ENCODE measurements around the gene TRPV3. TPM values are rescaled to one million over a fixed set of nuclear protein-coding genes. Genes with fewer than 3 reads are reported as not detected.
"Not testable (repeated sequence)": the region's sequence is repeated elsewhere in the genome, so short reads cannot be mapped to it uniquely, and the experiment has no call there.

The TRPV3 gene
- 0.25 and 0.61 TPM in 2 replicates for total RNA-seq (2014; rRNA removed; shearing (Covaris generic))

DNA sequence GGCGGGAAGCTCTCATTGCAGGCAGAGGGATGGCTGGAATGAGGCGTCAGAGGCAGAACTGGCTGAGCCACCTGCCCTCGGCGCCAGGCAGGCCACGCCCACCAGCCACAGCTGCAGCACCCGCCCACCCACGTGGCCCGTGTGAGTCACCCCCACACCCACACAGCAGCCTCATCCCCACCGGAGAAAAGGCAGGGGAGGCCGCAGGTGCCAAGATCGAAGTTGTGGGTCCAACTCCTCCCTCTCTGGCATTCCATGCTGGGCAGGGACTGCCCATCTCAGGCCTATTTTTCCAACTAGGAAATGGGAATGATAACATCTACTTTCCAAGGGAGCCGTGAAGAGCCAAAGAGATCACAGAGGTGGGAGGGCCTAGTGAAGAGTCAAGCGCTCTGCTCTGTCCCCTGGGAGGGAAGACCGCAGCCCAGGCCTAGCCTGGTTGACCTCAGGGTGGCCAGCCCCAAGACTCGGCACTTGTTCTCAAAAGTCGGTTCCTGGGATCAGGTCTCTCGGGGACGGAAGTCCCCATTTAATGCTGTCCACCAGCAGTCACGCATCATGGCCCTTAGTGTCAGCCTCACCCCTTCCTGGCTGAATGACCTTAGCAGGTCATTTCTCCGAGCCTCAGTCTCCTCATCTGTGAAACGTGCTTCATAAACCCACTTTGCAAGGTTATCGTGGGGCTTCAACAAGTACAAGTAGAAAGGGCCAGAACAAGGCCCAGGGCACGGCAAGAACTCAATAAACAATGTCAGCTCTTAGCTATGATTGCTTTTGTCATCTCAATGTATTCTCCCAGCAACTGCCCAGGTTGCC, at the start of gene TRPV3:
Gene TRPV3 (minus strand): TSS at position 45 of the 816 bp plus-strand sequence. CDS start 2,962 bp downstream, outside the sequence.
- in situ Hi-C loops (cut with HindIII; ENCODE audit: low sequenced_read_pairs) = no loop called here
- no peak for DNase-seq (ENCODE audit: low spot score)

DNA sequence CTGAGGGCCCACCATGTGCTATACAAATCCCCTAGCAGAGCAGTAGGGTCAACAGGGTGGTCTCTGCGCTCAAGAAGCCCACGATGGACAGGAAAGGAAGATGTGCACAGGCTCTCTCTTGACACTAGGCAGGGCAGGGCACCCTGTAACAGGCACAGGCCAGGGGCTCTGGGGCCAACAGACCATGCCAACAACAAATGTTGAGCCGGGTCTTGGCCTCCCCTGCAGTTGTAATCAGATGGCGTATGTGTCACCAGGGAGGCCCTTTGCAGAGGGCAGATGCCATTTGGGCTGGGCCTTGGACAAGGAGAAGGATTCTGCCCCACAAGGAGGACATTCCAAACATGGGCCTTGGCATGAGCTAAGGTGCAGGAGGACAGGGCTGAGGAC, 46.3 kb upstream of the TRPV3 start:
- no peak for DNase-seq (ENCODE audit: low spot score)
- in situ Hi-C loops (cut with HindIII; ENCODE audit: low sequenced_read_pairs) = no loop called here

DNA sequence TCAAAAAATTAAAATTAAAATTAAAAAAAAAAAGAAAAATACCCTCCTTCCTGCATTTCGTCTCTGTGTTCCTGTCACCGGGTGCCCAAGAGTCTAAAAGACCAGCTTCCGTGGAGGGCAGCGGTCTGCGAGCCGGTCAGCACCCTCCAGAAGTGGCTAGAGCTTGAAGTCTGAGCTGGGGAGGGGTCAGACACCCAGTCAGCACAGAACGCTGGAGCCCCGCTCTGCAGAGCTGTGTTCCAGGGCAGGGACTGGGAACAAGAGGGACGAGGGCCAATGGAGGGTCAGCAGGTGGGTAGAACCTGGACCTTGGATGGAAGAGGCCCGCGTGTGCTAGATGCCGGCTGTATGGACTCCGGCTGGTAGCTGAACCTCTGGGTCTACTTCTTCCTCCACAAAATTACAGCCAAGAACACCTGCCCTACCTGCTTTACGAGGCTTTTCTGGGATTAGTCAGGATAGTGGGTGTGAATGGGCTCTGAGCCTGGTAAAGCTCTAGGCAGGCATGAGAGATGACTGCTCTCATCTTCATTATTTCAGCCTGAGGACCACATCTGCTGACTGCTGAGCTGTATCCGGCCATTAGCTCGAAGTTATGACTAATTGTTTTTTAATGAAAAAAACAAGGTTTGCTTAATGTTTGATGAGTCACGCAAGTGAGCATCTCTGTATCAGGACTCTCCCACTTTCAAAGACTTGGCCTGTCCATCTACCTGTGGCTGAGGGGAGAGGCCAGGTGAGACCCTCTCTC, 45.7 kb upstream of the TRPV3 start:
- in situ Hi-C loops (cut with HindIII; ENCODE audit: low sequenced_read_pairs) = no loop called here
- DNase-seq (ENCODE audit: low spot score) = no peak

DNA sequence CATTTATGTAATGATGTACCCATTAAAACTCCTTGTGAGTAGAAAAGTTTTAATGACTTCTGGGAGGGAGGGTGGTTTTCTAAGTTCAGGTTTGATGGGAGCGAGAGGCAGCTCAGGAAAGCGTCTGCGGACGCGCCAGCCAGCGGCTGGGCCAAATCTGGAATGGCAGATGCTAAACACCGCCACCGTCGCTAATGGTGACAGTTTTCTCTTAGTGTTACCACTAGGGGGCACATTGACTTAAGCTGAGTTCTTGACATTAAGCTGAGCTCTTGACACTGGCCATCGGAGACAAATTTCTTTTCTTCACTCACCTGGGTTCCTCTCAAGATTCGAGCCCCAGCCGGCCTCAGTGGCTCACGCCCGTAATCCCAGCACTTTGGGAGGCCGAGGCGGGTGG, 44.9 kb upstream of the TRPV3 start:
- in situ Hi-C loops (cut with HindIII; ENCODE audit: low sequenced_read_pairs) = no loop called here
- DNase-seq (ENCODE audit: low spot score) = peak; percentile 8

DNA sequence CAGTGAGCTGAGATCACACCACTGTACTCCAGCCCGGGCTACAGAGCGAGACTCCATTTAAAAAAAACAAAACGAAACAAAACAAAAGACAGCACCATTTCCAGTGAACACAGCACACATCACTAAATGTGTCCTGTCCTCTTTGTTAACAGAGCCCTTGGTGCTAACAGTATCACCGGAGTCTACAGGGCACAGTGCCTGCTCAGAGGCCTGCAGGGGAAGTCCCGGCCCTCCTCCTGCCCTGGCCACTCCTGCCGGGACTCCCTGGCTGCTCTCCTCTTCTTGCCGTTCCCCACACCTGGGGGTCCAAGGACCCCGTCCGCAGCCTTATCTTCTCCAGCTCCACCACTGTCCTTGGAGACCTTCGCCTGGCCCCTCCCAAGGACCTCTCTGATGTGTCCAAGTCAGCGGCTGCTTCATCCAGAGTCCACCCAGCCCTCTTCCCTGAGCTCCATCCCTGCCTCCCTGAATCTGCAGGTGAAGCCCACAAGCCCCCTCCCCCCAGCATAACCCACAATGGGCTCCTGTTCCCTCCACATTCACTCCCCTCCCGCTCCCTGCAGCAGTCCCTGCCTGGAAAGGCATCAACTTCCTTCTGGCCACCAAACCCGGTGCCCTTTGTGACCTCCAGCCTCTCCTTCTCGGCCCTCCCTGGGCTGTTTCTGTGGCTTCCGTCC, 43.1 kb upstream of the TRPV3 start:
- in situ Hi-C loops (cut with HindIII; ENCODE audit: low sequenced_read_pairs) = no loop called here

DNA sequence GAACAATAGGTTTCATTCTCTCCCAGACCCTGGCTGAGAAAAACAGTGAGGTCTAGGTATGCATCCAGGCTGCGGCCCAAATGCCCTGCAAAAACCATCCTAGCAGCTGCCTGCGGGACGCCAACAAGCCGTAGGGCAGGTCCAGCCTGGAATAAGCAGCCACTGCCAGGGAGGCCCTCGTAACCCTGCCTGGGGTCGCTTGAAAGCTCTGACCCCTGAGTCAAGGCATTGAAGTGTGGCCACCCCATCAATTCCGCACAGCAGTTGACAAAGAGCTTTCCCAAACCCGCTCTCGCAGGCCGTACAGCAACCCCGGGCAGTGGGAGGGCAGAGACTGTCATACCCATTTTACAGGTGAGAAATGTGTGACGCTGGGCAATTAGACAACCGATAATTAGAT, 40.5 kb upstream of the TRPV3 start:
- no peak for DNase-seq (ENCODE audit: low spot score)
- in situ Hi-C loops (cut with HindIII; ENCODE audit: low sequenced_read_pairs) = no loop called here

More for the DNA sequence above, 43.1 kb upstream of the TRPV3 start:
- no peak for DNase-seq (ENCODE audit: low spot score)

DNA sequence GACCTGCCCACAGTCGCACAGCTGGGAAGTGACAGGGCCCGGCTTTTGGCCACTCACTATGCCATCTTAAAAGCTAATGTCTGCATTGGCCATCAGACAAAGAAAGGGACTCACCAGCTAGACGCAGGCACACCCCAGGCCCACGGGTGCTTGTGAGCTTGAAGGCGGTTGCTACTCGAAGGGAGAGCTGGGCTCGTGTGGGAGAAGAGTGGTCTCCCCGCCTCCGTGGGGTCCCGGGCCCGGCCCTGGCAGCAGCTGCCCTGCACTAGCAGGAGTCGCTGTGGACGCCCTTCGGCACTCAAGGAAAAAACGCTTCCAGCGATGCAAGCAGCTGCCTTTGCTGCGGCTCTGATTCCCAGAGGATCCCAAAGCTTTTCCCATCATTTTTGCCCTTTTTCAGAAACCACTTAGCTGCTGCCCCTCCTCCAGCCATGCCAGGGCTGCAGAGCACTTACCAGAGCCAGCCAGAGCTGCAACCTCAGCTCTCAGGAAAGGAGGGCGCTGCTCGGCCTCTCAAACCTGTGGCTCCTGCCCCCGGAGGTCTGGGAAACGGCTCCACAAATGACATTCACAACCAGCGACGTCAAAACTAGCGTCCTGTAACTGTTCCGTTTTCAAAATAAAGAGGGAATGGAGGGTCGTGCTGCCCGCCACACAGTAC, 39.3 kb upstream of the TRPV3 start:
- DNase-seq (ENCODE audit: low spot score) = no peak
- in situ Hi-C loops (cut with HindIII; ENCODE audit: low sequenced_read_pairs) = no loop called here

DNA sequence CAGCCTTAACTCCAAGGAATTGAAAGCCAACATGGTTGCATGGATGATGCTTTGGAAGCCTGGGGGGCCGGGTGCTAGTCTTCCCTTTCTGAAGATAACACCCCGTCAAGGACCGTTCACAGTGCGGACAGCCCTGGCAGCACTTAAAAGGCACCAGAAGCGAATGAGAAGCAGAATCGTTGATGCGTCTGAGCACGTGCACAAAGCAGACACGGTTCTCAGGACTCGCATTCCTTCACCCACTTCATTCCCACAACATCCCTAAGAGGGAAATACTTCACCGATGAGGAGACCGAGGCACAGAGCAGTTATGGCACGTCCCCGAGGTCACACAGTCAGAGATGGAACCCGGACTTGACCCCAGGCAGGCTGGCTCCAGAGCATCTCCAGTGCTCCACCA, 37.4 kb upstream of the TRPV3 start:
- in situ Hi-C loops (cut with HindIII; ENCODE audit: low sequenced_read_pairs) = no loop called here
- DNase-seq (ENCODE audit: low spot score) = no peak

DNA sequence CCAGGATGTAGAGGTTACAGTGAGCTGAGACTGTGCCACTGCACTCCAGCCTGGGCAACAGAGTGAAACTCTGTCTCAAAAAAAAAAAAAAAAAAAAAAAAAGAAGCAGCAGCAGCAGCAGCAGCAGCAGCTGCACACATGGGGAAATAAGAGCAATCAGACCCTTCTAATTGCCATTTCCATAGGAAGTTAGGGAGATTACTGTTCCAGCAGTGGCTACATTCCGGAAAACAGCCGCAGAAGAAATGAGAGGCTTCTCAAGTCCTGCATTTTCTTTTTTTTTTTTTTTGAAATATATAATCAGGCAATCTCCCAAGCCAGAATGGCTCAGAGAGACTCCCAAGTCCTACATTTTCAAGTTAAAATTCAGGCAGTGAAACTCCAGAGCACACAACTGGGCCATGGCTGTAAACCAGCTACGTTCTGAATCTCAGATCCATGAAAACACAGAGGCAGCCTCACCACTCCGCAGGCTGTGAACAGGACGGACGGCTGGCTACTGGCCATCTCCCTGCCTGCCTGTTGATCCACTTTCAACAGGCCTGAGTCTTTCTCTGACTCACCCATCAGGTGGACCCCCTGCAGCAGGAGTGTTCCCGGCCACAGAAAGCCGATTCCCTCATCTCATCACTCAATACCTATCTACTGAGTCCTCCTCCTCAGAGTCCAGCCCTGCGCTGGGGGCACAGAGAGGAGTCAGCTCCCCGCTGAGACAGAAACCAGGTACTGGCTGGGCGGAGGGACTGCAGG, 36.6 kb upstream of the TRPV3 start:
- in situ Hi-C loops (cut with HindIII; ENCODE audit: low sequenced_read_pairs) = no loop called here
- DNase-seq (ENCODE audit: low spot score) = peak; percentile 66

DNA sequence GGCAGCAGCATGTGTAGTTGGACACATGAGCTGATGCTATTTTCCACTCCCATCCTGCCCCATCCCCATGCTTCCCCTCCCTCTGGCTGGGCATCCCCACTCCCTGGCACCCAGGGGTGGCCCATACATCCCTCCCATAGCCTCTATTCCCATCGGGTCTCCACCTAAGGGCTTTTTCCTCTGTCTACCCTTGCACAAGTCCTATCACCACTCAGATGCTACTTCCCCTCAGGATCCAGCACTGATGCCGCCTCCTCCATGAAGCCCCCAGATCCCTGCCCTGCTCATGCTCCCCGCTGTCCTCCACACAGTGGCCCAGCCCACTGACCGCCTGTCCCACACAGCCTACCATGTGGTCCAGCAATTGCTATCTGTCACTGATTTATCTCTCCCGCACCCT, 35.8 kb upstream of the TRPV3 start:
- in situ Hi-C loops (cut with HindIII; ENCODE audit: low sequenced_read_pairs) = no loop called here

DNA sequence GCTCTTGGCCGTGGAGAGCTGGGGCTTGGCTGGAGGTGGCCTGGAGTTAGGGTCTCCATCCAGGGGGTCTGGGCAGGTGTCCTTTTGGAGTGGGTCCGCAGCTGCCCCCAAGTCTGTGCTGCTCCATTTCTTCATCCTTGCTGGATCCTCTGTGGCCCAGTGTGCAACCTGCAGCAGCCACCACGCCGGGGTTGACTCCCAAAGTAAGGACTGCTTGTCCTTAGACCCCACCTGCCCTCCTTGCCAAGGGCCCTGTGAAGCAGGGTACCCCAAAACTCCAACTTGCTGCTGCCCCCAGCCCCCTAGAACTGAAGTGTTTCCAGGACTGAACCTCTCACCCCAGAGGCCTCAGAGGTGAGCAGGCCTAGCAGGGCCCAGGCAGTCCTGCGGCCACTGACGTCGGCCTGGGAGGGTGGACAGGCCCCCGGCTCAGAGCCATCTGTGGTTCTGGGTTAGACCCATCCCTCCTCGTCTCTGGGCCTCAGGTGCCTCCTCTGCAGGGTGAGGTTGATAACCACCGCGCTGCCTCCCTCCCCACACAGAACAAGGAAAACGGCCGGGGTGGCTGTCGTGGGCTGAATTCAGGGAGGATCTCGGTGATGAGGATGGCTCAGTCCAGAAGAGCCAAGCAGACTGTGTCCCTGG, 34.7 kb upstream of the TRPV3 start:
- no peak for DNase-seq (ENCODE audit: low spot score)
- in situ Hi-C loops (cut with HindIII; ENCODE audit: low sequenced_read_pairs) = no loop called here

More for the DNA sequence above, 35.8 kb upstream of the TRPV3 start:
- DNase-seq (ENCODE audit: low spot score) = no peak

DNA sequence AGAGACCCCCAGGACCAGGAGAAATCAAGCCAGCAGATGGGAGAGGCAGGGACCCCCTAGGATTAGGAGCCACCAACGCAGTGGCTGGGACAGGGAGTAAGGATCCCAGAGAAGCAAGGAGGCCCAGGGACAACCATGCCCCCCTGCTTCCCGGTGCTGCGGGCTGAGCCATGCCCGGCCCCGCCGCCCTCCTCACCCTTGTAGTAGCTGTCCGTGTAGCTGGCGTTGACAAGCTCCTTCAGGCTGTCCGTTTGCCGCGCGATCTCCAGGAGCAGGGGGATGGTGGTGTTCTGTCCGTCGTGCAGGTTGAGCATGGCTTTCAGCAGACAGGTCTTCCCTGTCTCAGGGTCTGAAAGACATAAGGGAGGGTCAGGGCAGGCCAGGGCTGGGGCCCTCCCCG, 33.2 kb upstream of the TRPV3 start:
- in situ Hi-C loops (cut with HindIII; ENCODE audit: low sequenced_read_pairs) = no loop called here
- no peak for DNase-seq (ENCODE audit: low spot score)

DNA sequence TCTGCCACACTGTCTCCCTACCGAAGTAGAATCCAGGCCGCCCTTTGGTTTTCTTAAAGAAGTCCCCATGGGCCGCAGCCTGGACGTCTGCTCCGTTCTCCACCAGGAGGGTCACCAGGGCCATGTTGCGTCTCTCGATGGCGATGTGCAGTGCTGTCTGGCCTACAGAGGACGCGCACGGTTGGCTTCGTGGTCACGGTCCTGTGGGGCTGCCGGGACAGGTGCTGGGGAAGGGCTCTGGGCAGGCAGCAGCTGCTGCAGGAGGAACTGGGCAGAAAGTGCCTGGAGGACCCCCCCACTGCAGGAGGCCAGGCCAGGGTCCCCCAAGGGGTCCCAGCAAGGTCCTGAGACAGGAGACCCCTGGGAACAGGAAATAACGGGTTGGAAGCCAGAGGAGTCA, 32.6 kb upstream of the TRPV3 start:
- in situ Hi-C loops (cut with HindIII; ENCODE audit: low sequenced_read_pairs) = no loop called here
- no peak for DNase-seq (ENCODE audit: low spot score)

DNA sequence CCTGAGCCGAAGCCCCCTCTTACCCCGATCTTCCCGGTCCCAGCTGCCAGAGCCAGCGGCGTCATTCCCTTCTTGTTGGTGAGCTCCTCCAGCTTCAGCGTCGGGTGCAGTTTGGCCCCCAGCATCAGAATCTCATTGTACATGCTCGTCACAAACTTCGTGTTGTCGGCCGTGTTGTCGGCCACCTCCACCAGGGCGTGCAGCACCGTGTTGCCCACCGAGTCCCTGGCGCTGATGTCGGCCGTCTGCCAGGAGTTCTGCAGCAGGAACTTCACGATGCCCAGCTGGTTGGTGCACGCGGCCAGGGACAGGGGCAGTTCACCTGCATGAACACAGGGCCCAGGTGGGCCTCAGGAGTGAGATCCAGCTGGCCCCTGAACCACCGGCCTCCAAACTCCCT, 32.2 kb upstream of the TRPV3 start:
- DNase-seq (ENCODE audit: low spot score) = no peak

DNA sequence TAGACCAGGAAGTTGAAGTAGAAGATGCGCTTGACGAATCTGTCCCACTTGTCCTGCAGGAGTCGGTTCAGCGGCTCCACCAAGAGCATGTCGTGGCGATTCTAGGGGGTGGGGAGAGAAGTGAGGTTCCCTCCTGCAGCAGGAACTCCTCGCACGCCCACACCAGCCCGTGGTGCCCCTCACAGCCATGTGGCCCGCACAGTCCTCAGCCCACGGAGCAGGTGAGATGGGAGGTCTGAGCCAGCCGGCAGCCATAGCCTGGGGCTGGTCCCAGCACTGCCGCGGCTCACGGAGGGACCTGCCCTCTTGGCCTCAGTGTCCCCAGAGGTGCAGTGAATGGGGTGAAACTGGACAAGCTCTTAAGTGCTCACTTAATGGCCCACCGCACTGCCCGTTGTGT, 28.2 kb upstream of the TRPV3 start:
- in situ Hi-C loops (cut with HindIII; ENCODE audit: low sequenced_read_pairs) = no loop called here
- DNase-seq (ENCODE audit: low spot score) = no peak

More for the DNA sequence above, 32.2 kb upstream of the TRPV3 start:
- in situ Hi-C loops (cut with HindIII; ENCODE audit: low sequenced_read_pairs) = no loop called here

DNA sequence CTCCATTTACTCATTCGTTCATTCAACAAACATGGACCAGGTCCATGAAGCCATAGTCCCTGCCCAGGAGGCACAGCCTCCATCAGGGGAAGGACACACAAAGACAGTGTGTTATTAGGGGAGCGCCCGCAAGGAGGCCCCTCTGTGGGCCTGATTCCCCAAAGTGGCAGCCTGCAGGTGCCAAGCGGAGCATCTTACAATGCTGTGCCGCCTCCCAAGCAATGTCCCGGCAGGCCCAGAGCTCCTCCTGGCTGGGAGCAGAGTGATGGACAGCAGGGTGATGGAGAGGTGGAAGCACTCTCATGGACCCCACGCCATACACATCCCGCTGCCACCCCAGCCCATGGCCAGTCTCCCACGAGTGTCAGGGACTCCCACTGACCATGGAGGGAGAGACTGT, 25.8 kb upstream of the TRPV3 start:
- in situ Hi-C loops (cut with HindIII; ENCODE audit: low sequenced_read_pairs) = no loop called here
- no peak for DNase-seq (ENCODE audit: low spot score)

DNA sequence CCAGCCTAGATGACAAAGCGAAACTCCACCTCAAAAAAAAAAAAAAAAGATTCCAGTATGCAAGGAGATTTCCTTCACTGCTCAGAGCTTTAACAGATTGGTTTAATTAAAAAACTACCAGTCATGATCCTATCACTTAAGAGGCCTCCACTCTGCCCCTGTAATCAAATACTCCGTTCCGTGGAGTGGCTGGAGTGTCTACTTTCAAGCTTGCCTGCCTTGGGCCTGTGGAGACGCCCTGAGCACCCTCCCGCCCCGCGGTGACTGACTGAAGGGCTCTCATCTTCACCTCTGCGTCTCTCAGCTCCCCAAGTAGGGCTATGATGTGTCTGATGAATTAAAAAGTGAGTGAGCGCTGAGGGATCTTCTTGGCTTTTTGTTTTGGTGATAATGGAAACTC, 25.3 kb upstream of the TRPV3 start:
- in situ Hi-C loops (cut with HindIII; ENCODE audit: low sequenced_read_pairs) = no loop called here

DNA sequence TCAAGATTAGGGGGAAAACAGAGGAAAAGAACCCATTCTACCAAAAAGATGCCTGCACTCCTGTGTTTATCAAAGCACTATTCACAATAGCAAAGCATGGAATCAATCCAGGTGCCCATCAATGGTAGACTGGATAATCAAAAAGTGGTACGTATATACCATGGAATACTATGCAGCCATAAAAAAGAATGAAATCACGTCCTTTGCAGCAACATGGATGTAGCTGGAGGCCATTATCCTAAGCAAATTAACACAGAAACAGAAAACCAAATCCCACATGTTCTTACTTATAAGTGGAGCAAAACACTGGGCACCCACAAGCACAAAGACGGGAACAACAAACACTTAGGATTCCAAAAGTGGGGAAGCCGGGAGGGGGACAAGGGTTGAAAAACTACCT, 21.1 kb upstream of the TRPV3 start:
- in situ Hi-C loops (cut with HindIII; ENCODE audit: low sequenced_read_pairs); DNase-seq (ENCODE audit: low spot score): not testable (repeated sequence)

More for the DNA sequence above, 25.3 kb upstream of the TRPV3 start:
- no peak for DNase-seq (ENCODE audit: low spot score)

Measured in G401 (cell line).